ENCODE measurements around the gene NEK10. TPM values are rescaled to one million over a fixed set of nuclear protein-coding genes. Genes with fewer than 3 reads are reported as not detected.

Gene NEK10
- total RNA-seq, 1 experiment from 2014 or later, result 1.7 TPM

DNA sequence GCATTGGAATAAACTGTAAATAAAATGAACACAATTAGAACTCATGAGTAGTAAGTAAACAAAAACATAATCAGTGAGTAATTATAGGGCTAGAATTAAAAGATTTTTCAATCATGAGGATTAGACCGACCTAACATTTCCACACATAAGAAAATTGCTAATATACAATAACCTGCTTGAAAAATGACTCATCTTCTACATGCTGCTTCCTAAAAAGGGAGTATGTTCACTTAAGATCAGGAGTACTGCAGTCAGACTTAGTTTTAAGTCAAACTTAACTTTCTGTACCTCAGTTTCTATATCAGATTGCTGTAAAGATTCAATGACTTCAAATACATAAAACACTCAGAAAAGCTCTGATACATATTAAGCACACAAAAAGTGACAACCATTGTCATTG lies 22.6 kb upstream of the NEK10 start:
- Mint-ChIP-seq H3K27me3 (ENCODE audit: unreplicated experiment) (no peaks in the 10 kb centered on the region), H3K4me1 (ENCODE audit: low read depth, unreplicated experiment) (peaks cover 7% of the 10 kb centered on the region), H3K36me3 (ENCODE audit: insufficient read depth, unreplicated experiment) (peaks cover 14% of the 10 kb centered on the region), H3K4me3 (ENCODE audit: low read depth, unreplicated experiment) (no peak overlapping the region), H3K9me3 (ENCODE audit: low read depth, unreplicated experiment) (no peaks in the 10 kb centered on the region), H3K27ac (ENCODE audit: unreplicated experiment) (no peak overlapping the region)
- BruUV-seq (replicated peaks), result no TSS peak
- intact Hi-C loops (cut with micrococcal nuclease; ENCODE audit: unreplicated experiment), result no loop called here
- no peak for DNase-seq
- TF ChIP-seq, protein P1, sequence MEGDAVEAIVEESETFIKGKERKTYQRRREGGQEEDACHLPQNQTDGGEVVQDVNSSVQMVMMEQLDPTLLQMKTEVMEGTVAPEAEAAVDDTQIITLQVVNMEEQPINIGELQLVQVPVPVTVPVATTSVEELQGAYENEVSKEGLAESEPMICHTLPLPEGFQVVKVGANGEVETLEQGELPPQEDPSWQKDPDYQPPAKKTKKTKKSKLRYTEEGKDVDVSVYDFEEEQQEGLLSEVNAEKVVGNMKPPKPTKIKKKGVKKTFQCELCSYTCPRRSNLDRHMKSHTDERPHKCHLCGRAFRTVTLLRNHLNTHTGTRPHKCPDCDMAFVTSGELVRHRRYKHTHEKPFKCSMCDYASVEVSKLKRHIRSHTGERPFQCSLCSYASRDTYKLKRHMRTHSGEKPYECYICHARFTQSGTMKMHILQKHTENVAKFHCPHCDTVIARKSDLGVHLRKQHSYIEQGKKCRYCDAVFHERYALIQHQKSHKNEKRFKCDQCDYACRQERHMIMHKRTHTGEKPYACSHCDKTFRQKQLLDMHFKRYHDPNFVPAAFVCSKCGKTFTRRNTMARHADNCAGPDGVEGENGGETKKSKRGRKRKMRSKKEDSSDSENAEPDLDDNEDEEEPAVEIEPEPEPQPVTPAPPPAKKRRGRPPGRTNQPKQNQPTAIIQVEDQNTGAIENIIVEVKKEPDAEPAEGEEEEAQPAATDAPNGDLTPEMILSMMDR (IDR thresholded peaks at IDR 0.05; ENCODE audit: unreplicated experiment), result no peak
- CTCF ChIA-PET, result no interaction called here

DNA sequence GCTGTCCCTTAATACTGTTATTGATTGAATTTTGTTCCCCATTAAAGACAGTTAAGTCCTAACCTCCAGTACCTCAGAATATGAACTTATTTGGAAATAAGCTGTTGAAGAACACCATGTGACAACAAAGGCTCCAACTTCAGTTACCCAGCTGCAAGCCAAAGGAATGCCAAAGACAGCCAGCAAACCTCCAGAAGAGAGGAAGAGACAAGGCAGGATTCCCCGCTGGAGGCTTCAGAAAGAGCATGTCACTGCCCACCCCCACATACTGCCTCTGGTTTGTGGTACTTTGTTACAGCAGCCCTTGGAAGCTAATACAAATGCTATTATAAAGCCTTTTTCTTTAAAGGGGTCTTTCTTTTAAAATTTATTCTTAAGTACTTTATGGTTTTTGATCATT lies 18.4 kb upstream of the NEK10 start:
- Mint-ChIP-seq H3K4me1 (ENCODE audit: low read depth, unreplicated experiment) (peaks cover 7% of the 10 kb centered on the region), H3K27me3 (ENCODE audit: unreplicated experiment) (no peaks in the 10 kb centered on the region), H3K4me3 (ENCODE audit: low read depth, unreplicated experiment) (no peak overlapping the region), H3K9me3 (ENCODE audit: low read depth, unreplicated experiment) (no peaks in the 10 kb centered on the region), H3K27ac (ENCODE audit: unreplicated experiment) (no peak overlapping the region), H3K36me3 (ENCODE audit: insufficient read depth, unreplicated experiment) (peaks cover 17% of the 10 kb centered on the region)
- no TSS peak for BruUV-seq (replicated peaks)
- CTCF ChIA-PET, result no interaction called here
- intact Hi-C loops (cut with micrococcal nuclease; ENCODE audit: unreplicated experiment), result loop anchor here (5.0 kb wide), 1 partner anchor 35 kb away; no protein-coding TSS in a partner anchor
- TF ChIP-seq, protein P1 (IDR thresholded peaks at IDR 0.05; ENCODE audit: unreplicated experiment), result no peak
- no peak for DNase-seq

DNA sequence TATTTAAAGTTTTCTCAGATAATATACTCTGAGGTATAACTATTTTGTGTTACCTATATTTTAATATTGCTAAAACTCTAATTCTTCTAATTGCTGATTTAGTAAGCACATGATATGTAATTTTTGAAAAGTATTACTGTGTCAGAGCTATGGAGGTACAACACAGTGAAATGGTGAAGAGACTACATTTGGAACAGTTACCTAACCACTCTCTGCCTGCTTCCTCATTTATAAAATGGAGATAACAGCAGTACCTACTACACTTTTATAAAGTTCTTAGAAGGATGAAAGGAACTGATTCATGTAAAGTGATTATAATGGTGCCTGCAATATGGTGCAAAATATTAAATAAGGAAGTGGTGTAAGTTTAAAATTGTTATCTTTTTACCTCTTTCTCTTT lies 16.3 kb upstream of the NEK10 start:
- Mint-ChIP-seq H3K4me1 (ENCODE audit: low read depth, unreplicated experiment) (peaks cover 7% of the 10 kb centered on the region), H3K27ac (ENCODE audit: unreplicated experiment) (no peak overlapping the region), H3K9me3 (ENCODE audit: low read depth, unreplicated experiment) (no peaks in the 10 kb centered on the region), H3K36me3 (ENCODE audit: insufficient read depth, unreplicated experiment) (peaks cover 10% of the 10 kb centered on the region), H3K27me3 (ENCODE audit: unreplicated experiment) (no peaks in the 10 kb centered on the region), H3K4me3 (ENCODE audit: low read depth, unreplicated experiment) (no peak overlapping the region)
- no peak for DNase-seq
- TF ChIP-seq, protein P1 (IDR thresholded peaks at IDR 0.05; ENCODE audit: unreplicated experiment), result no peak
- CTCF ChIA-PET, result no interaction called here
- no TSS peak for BruUV-seq (replicated peaks)
- intact Hi-C loops (cut with micrococcal nuclease; ENCODE audit: unreplicated experiment), result loop anchor here (5.0 kb wide), 1 partner anchor 37 kb away; no protein-coding TSS in a partner anchor

DNA sequence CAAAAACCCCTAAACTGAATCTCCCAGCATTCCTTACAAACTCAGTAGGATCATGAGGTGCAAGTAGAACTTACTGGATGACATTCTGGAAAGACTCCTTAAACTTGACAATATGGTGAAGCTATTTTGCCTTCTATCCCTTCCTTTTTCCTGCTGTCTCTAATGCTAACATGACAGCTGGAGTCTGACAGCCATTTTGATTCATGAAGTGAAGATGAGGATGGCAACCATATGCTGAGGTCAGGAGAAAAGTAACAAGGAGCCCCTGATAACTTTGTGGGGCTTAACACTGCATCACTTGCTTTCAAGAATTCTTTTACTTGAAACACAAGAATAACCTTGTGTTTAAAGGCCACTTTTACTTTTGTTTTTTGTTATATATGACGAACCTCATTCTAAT lies 15.0 kb upstream of the NEK10 start:
- no TSS peak for BruUV-seq (replicated peaks)
- Mint-ChIP-seq H3K4me1 (ENCODE audit: low read depth, unreplicated experiment) (peaks cover 6% of the 10 kb centered on the region), H3K9me3 (ENCODE audit: low read depth, unreplicated experiment) (no peaks in the 10 kb centered on the region), H3K4me3 (ENCODE audit: low read depth, unreplicated experiment) (no peak overlapping the region), H3K36me3 (ENCODE audit: insufficient read depth, unreplicated experiment) (peaks cover 10% of the 10 kb centered on the region), H3K27me3 (ENCODE audit: unreplicated experiment) (no peaks in the 10 kb centered on the region), H3K27ac (ENCODE audit: unreplicated experiment) (no peak overlapping the region)
- no peak for DNase-seq
- TF ChIP-seq, protein P1 (IDR thresholded peaks at IDR 0.05; ENCODE audit: unreplicated experiment), result no peak
- CTCF ChIA-PET, result no interaction called here
- intact Hi-C loops (cut with micrococcal nuclease; ENCODE audit: unreplicated experiment), result no loop called here
